Measurements from ENCODE around the gene MRPL21.
A peak's percentile ranks its signal among the peaks of the same experiment; 100 is the strongest.
"Not testable (repeated sequence)": the region's sequence is repeated elsewhere in the genome, so short reads cannot be mapped to it uniquely, and the experiment has no call there.

The MRPL21 gene

GRCh38 chr11:68905421-68906360 lies 2.1 kb upstream of the MRPL21 start:
- DNase-seq = no peak

DNA sequence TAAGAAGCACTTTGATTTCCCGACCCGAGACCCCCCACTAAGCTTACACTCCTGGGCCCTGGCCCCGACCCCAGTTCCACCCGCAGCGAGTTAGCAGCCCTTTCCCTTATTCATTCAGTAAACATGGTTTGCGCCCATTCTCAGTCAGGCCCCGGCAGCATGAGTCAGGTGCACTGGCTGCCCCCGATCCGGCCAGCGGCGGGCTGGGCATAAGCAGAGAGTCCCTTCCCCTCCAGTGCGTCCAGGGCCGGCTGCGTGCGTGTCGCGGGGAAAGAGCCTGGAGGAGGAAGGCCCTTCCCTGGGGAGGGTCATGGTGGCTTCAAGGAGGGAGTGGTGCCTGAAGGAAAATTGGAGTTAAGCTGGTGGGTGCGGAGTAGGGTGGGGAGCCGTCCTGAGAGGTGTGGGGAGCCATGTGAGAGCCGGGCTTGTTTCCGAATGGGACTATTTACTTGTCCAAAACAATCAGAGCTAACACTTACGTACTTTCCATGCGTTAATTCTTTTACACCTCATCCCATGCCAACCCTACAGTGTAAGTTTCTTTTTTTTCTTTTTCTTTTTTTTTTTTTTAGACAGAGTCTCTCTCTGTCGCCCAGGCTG lies 716 bp upstream of the MRPL21 start:
- peak; percentile 2 for DNase-seq

- no peak for DNase-seq
Observed at GRCh38 chr11:68900835-68901381, 2.7 kb downstream of the MRPL21 start.

GRCh38 chr11:68897441-68897840 lies 6.2 kb downstream of the MRPL21 start:
- DNase-seq = no peak

GRCh38 chr11:68896171-68896959 lies 7.3 kb downstream of the MRPL21 start:
- no peak for DNase-seq

DNA sequence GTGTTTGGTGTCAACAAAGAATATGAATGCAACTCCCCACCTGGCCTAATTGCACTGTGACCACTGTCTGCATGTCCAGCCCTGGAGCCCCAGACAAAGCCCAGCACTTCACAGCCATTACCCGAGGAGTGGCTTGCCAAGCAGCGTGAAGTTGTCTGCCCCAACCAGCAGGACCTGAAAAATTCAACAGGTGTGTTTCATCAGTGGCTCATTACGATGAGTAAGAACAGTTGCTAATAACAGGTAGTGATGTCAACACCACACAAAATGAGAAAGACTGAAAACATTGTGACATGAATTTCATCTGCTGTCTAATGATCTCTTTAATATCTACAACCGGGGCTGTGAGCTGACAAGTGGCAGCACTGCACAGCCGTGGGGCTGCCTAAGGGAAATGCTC lies 10.3 kb downstream of the MRPL21 start:
- no peak for DNase-seq

DNA sequence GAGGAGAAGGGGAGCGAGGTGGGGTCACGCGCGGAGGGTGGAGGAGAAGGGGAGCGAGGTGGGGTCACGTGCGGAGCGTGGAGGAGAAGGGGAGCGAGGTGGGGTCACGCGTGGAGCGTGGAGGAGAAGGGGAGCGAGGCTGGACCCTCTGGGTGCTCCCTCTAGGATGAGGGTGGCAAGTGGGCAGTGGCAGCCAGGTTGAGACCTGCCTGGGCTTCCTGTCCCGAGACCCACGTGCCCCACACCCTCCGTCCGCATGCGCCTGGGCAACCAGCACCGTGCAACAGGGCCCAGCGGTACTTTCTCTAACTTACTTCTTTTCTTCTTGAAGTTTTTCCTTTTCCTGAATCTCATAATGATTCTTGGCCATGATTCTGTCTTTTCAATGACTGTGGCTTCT lies 11.1 kb downstream of the MRPL21 start:
- DNase-seq = no peak

- no peak for DNase-seq
Observed at GRCh38 chr11:68891351-68891948, 12.2 kb downstream of the MRPL21 start.

- DNase-seq = no peak
Observed at GRCh38 chr11:68890490-68891231, 13.0 kb downstream of the MRPL21 start.

DNA sequence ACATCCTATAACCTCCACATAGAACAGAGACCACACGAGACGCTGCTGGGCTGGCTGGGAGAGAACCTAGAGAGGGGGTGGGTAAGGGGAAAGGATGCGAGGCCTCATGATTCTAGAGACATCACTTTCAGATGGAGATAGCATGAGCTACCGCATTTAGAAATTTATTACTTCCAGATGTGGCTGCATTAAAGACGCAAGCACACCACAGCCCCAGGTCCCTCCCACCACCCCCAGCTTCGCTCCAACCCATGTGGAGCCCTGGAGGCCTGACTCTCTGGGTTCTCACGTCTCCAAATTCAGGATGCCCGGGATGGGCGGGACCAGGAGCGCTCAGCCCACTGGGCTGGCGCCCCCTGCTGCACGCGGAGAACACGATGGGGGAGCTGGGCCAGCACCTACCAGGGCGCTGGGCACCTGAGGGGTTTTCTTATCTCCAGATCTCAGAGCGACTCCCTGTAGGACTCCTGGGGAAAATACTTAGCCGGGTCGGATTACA lies 13.6 kb downstream of the MRPL21 start:
- peak; percentile 47 for DNase-seq

DNA sequence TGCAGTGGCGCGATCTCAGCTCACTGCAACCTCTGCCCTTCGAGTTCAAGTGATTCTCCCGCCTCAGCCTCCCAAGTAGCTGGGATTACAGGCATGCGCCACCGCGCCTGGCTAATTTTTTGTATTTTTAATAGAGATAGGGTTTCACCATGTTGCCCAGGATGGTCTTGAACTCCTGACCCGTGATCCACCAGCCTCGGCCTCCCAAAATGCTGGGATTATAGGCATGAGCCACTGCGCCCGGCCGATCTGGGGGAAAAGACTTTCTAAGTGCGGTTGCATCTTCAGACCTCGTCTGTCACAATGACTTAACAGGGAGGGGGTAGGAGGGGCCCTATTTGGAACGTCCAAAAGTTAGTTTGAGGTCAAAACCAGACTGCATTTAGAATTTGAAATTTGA lies 18.8 kb downstream of the MRPL21 start:
- DNase-seq = not testable (repeated sequence)

DNA sequence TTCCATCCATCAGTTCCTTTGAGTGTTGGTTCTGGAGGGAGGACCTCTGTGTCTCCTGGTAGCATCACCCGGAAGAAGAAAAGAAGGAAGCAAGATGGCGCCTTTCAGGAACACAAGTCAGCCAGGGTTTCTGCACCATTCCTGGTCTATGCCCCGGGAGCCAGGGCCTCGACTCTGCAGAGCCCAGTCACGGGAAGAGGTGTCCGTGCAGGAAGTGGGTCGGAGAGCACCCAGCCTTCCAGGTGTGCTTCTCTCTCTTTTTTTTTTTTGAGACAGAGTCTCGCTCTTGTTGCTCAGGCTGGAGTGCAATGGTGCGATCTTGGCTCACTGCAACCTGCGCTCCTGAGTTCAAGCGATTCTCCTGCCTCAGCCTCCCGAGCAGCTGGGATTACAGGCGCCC lies 21.2 kb downstream of the MRPL21 start:
- no peak for DNase-seq

DNA sequence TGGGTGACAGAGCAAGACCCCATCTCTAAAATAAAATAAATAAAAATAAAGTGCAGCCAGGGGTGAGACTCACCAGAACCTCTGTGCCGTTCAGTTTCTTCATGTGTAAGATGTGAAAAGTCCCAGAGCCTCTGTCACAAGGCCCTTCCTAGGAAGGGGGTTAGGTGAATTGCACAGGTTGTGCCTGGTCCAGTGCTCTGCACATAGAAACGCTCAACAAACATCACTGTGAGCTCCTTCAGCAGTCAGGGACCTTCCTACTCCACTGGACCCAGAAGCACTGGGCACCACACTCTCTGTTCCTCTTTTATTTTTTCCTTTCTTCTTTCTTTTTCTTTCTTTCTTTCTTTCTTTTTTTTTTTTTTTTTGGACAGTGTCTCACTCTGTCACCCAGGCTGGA lies 22.3 kb downstream of the MRPL21 start:
- DNase-seq = no peak

DNA sequence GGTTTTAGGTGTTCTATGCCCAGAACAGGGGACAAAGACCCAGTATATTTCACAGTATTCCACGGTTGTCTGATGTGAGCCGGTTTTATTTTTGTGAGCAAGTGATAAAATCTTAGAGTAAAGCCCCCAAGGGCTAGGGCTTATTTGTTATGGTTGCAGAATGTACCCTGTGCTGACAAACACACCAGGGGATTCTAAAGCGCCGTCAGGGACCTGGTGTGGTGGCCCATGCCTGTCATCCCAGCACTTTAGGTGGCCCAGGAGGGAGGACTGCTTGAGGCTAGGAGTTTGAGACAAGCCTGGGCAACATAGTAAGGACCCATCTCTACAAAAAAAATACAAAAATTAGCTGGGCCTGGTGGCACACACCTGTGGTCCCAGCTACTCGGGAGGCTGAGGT lies 22.8 kb downstream of the MRPL21 start:
- DNase-seq = no peak

GRCh38 chr11:68878022-68878421 lies 25.6 kb downstream of the MRPL21 start:
- DNase-seq = no peak

GRCh38 chr11:68872216-68873003 lies 31.2 kb downstream of the MRPL21 start:
- no peak for DNase-seq

DNA sequence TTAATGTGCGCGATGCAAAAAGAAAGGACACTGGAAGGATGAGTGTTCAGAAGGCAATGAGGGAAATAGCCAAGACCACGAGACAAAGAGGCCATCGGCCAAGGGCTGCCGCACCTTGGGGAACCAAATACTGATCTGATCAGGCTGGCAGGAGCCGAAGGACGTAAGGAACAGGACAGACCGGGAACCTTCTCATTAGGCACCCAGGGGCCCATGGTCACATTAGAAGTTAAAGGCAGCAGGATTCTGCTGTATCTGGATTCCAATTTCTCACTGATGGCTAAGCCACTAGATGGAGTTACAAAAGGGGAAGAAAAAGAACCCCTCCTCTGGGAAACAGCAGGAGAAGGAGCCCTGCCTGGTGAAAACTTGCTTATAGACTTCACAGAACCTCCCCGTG lies 33.2 kb downstream of the MRPL21 start:
- no peak for DNase-seq

DNA sequence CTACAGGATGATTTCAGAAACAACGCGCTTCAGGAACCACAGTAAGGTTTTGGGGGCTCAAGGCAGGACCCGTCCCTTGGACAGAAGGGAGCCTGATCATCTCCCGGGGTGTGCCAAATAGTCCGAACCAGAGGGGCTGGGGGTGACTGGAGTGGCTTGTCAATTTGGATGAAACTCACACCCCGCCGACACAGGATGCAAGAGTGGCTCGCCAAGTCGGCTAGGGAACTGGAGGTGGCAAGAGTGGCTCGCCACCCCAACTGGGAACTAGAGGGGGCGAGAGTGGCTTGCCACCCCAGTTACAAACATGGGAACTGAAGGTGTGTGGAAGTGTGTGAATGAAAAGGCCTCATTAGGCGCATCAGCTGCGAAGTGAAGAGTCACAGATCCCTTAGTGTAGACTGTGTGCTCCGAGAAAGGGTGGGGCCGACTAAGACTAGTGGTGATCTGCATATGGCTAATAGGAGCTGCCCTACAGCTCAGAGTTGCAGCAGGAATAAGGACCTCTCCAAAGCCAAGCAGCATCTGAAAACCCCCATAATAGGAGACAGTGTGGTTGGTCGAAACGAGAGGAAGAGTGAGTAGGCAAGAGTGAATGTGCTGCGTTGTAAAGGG lies 35.3 kb downstream of the MRPL21 start:
- DNase-seq = no peak

- no peak for DNase-seq
Observed at GRCh38 chr11:68867066-68867465, 36.6 kb downstream of the MRPL21 start.

DNA sequence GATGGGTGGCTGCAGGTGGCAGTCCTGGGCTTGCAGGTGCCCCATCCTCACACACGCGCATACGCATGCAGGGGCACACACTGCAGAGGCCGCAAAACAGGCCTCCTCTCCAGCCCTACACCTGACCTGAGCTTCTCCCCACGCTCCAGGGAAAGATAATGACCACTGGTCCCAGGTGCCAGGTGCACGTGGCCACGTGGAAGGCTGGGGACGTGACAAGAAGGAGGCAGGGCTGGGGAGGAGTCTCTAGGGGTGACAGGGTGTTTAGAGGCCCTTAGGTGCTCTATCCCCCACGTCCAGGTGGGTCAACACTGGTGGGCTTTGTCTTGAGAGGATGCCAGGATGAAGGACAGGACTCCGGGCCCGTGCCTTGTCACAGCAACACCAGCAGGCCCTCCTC lies 38.4 kb downstream of the MRPL21 start:
- DNase-seq = no peak
